ENCODE data around the gene GRK5. TPM values are rescaled to one million over a fixed set of nuclear protein-coding genes. Genes with fewer than 3 reads are reported as not detected.

GRK5 gene
- polyA plus RNA-seq, 1 donor from 2014 or later, result 34.9 TPM

- H3K9me2 ChIP-seq (ENCODE audit: insufficient read depth, low read length), result no peaks in the 10 kb centered on the region
- no peaks in the 10 kb centered on the region for H3K79me2 ChIP-seq (replicated peaks; ENCODE audit: insufficient read depth, low read length)
- no peaks in the 10 kb centered on the region for H3K36me3 ChIP-seq (ENCODE audit: insufficient read depth, low read length)
- H3K27ac ChIP-seq (ENCODE audit: low read length), result no peak overlapping the region
- H3K27me3 ChIP-seq (ENCODE audit: insufficient read depth, low read depth, low read length), result no peaks in the 10 kb centered on the region
- H4K20me1 ChIP-seq (ENCODE audit: insufficient read depth), result no peaks in the 10 kb centered on the region
- H3K4me2 ChIP-seq (ENCODE audit: low read length), result no peak overlapping the region
- H3K9me3 ChIP-seq (ENCODE audit: low read length), result no peaks in the 10 kb centered on the region
- H2AFZ ChIP-seq (ENCODE audit: low read depth, low read length), result no peak overlapping the region
- no peak overlapping the region for H3K9ac ChIP-seq (ENCODE audit: low read length)
- H3F3A ChIP-seq (ENCODE audit: insufficient read depth, low read length, poor library complexity, severe bottlenecking), result no peaks in the 10 kb centered on the region
- H3K4me3 ChIP-seq (ENCODE audit: low read length), result no peak overlapping the region
- TF ChIP-seq TAF1 (IDR thresholded peaks at IDR 0.05; ENCODE audit: low read depth), result no peak
- no peak for TF ChIP-seq EP300 (conservative IDR thresholded peaks at IDR 0.05; ENCODE audit: poor library complexity, severe bottlenecking)
- TF ChIP-seq EZH2 (IDR thresholded peaks at IDR 0.05; ENCODE audit: borderline replicate concordance, insufficient read depth, low read length, poor library complexity, severe bottlenecking), result no peak
- no peak for TF ChIP-seq RAD21 (conservative IDR thresholded peaks at IDR 0.05)
- TF ChIP-seq REST (IDR thresholded peaks at IDR 0.05; ENCODE audit: borderline replicate concordance), result no peak
These were observed 252.4 kb downstream of the GRK5 start for GRCh38 chr10:119459681-119460340.

- H3K27ac ChIP-seq (ENCODE audit: low read length), result no peak overlapping the region
- H3K9me2 ChIP-seq (ENCODE audit: insufficient read depth, low read length), result no peaks in the 10 kb centered on the region
- no peaks in the 10 kb centered on the region for H3K79me2 ChIP-seq (replicated peaks; ENCODE audit: insufficient read depth, low read length)
- H4K20me1 ChIP-seq (ENCODE audit: insufficient read depth), result no peaks in the 10 kb centered on the region
- no peak for TF ChIP-seq POLR2AphosphoS5 (IDR thresholded peaks at IDR 0.05)
- no peak for TF ChIP-seq REST (IDR thresholded peaks at IDR 0.05; ENCODE audit: borderline replicate concordance)
- TF ChIP-seq RAD21 (conservative IDR thresholded peaks at IDR 0.05), result no peak
- no peak for TF ChIP-seq CTCF (IDR thresholded peaks at IDR 0.05; ENCODE audit: poor library complexity, severe bottlenecking)
- TF ChIP-seq EZH2 (IDR thresholded peaks at IDR 0.05; ENCODE audit: borderline replicate concordance, insufficient read depth, low read length, poor library complexity, severe bottlenecking), result no peak
- TF ChIP-seq SMC3 (conservative IDR thresholded peaks at IDR 0.05; ENCODE audit: poor library complexity), result no peak
- TF ChIP-seq TAF1 (IDR thresholded peaks at IDR 0.05; ENCODE audit: low read depth), result no peak
- TF ChIP-seq EP300 (conservative IDR thresholded peaks at IDR 0.05; ENCODE audit: poor library complexity, severe bottlenecking), result no peak
- no peak for TF ChIP-seq MXI1 (conservative IDR thresholded peaks at IDR 0.05; ENCODE audit: poor library complexity, severe bottlenecking)
- H3K9me3 ChIP-seq (ENCODE audit: low read length), result no peaks in the 10 kb centered on the region
- no peak overlapping the region for H3K9ac ChIP-seq (ENCODE audit: low read length)
- no peak overlapping the region for H3K4me3 ChIP-seq (ENCODE audit: low read length)
- H3K36me3 ChIP-seq (ENCODE audit: insufficient read depth, low read length), result no peaks in the 10 kb centered on the region
- H3F3A ChIP-seq (ENCODE audit: insufficient read depth, low read length, poor library complexity, severe bottlenecking), result no peaks in the 10 kb centered on the region
- H3K27me3 ChIP-seq (ENCODE audit: insufficient read depth, low read depth, low read length), result no peaks in the 10 kb centered on the region
- no peak overlapping the region for H2AFZ ChIP-seq (ENCODE audit: low read depth, low read length)
- H3K4me2 ChIP-seq (ENCODE audit: low read length), result no peak overlapping the region
These were observed 253.2 kb downstream of the GRK5 start for GRCh38 chr10:119460369-119461195.
